DND-41 (cell line): Measurements from ENCODE around the gene KRTAP10-9.

Experiments used
- ATAC-seq: fragments of 200-7000 bp; cut with Tn5 transposase; 3 replicates; pipeline ENCODE4 v1.9.1; 2021; ENCODE audit warnings: low read depth; ENCODE audit not compliant: insufficient read depth
- DNase-seq: peaks from one replicate; pipeline ENCODE4 v3.0.0-alpha.2; 2020
- H2AFZ ChIP-seq: 2 replicates; pipeline ENCODE4 v1.6.0; 2012; ENCODE audit warnings: low read depth, low read length
- H3K27ac ChIP-seq: 2 replicates; pipeline ENCODE4 v1.5.1; 2012; ENCODE audit warnings: low read length, inconsistent platforms
- H3K27me3 ChIP-seq: fragments of 200-600 bp; sonication (generic); 2 replicates; pipeline ENCODE4 v1.6.0; 2012; ENCODE audit warnings: low read length, mild to moderate bottlenecking, inconsistent platforms; ENCODE audit not compliant: insufficient read depth, poor library complexity
- H3K36me3 ChIP-seq: 2 replicates; pipeline ENCODE4 v1.5.1; 2012; ENCODE audit warnings: low read length, inconsistent platforms; ENCODE audit not compliant: insufficient read depth
- H3K4me1 ChIP-seq: 2 replicates; pipeline ENCODE4 v1.5.1; 2012; ENCODE audit warnings: mild to moderate bottlenecking, low read length; ENCODE audit not compliant: insufficient read depth
- H3K4me2 ChIP-seq: 2 replicates; pipeline ENCODE4 v1.6.0; 2012; ENCODE audit warnings: mild to moderate bottlenecking, moderate library complexity, low read length, inconsistent platforms; ENCODE audit not compliant: insufficient read depth
- H3K4me3 ChIP-seq, 2 experiments: fragments of 200-600 bp in 1 of 2; shearing (Covaris generic) in 1 of 2; 2 replicates each; pipeline ENCODE4 v1.5.1; 2012 to 2016; ENCODE audit warnings: inconsistent platforms in 2 of 2, low read length in 2 of 2, mild to moderate bottlenecking in 2 of 2, low read depth in 1 of 2, moderate library complexity in 1 of 2
- H3K79me2 ChIP-seq: 2 replicates; pipeline ENCODE4 v1.6.0; 2012; ENCODE audit warnings: low read length, inconsistent platforms; ENCODE audit not compliant: insufficient read depth
- H3K9ac ChIP-seq: 2 replicates; pipeline ENCODE4 v1.6.0; 2012; ENCODE audit warnings: low read depth, mild to moderate bottlenecking, inconsistent platforms, low read length, moderate library complexity
- H3K9me3 ChIP-seq: 2 replicates; pipeline ENCODE4 v1.5.1; 2012; ENCODE audit warnings: low read length, moderate library complexity, mild to moderate bottlenecking, inconsistent platforms; ENCODE audit not compliant: insufficient read depth, severe bottlenecking
- H4K20me1 ChIP-seq: 2 replicates; pipeline ENCODE4 v1.6.0; 2012; ENCODE audit warnings: low read length; ENCODE audit not compliant: insufficient read depth
- EZH2 ChIP-seq: IDR thresholded peaks from 3 replicates; pipeline ENCODE4 v1.6.1; 2012; ENCODE audit warnings: borderline replicate concordance, low read depth, mild to moderate bottlenecking, moderate library complexity, low read length, inconsistent platforms; ENCODE audit not compliant: severe bottlenecking
- TF ChIP-seq, protein P1 (sequence below): IDR thresholded peaks from 2 replicates; pipeline ENCODE4 v1.5.1; 2012; ENCODE audit warnings: borderline replicate concordance, low read length, moderate library complexity, mild to moderate bottlenecking; ENCODE audit not compliant: poor library complexity, severe bottlenecking; ENCODE audit errors: extremely low read depth

KRTAP10-9 gene

DNA sequence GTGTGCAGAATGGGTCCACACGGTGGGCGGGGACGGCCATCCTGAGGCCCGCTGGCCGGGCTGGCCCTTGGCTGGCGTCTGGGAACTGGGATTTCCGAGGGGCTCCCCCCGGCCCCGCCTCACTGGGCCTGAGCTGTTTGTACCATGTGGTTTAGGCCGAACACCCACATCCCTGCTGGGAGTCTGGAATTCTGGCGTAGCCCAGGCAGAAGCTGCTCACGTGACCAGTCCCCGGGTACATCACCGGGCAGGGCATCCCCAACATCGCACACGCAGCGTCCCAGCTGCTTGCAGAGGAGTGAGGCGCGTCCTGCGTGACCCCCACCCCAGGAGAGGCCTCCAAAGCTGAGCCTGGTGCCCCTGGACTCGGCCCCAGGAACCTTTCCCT is 24.4 kb upstream of the KRTAP10-9 start:
- Histone ChIP-seq H3K4me1 (no peaks in the 10 kb centered on the region), H2AFZ (no peak overlapping the region), H3K9ac (no peak overlapping the region), H3K9me3 (no peaks in the 10 kb centered on the region), H3K36me3 (no peaks in the 10 kb centered on the region), H4K20me1 (no peaks in the 10 kb centered on the region), H3K27me3 (no peaks in the 10 kb centered on the region), H3K4me2 (no peak overlapping the region), H3K79me2 (no peaks in the 10 kb centered on the region), H3K4me3 (no peak overlapping the region), H3K27ac (no peak overlapping the region)
- ATAC-seq (no peak), DNase-seq (no peak)
- no peak for TF ChIP-seq EZH2
- TF ChIP-seq, protein P1, sequence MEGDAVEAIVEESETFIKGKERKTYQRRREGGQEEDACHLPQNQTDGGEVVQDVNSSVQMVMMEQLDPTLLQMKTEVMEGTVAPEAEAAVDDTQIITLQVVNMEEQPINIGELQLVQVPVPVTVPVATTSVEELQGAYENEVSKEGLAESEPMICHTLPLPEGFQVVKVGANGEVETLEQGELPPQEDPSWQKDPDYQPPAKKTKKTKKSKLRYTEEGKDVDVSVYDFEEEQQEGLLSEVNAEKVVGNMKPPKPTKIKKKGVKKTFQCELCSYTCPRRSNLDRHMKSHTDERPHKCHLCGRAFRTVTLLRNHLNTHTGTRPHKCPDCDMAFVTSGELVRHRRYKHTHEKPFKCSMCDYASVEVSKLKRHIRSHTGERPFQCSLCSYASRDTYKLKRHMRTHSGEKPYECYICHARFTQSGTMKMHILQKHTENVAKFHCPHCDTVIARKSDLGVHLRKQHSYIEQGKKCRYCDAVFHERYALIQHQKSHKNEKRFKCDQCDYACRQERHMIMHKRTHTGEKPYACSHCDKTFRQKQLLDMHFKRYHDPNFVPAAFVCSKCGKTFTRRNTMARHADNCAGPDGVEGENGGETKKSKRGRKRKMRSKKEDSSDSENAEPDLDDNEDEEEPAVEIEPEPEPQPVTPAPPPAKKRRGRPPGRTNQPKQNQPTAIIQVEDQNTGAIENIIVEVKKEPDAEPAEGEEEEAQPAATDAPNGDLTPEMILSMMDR = no peak

DNA sequence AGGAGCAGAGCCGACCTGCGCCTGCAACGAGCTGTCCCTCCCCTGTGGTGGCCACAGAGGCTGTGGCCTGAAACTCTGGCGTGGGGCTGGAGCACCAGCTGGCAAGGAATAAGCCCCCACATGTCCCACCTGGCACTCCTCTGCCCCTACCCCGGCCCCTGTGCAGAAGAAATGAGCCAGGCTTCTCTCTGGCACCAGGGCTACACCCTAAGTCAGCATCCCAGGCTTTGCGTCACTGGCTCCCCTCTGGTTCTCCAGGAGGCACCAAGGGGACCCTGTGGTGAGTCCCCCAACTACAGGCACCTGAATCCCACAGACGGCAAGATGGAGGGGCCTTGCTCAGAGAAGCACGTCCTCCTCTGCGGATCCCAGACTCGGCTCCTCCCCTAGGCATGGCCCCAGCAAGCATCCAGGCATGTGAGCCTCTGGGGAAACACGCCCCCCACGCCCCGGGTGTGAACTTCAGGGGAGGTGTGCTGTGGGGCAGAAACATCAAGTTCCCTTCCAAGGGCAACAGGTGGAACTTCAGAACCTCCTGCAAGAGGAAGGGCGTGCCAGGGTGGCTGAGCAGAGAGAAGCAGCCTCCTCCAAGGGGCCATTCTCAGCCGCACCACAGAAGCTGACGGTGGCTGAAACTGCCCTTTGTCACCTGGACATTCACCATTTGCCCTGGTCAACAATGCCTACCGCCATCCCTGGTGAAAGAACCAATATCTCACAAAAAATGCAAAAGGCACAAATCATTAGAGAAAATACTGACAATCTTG is 23.6 kb upstream of the KRTAP10-9 start:
- H3K9me3 ChIP-seq = no peaks in the 10 kb centered on the region
- H3K4me3 ChIP-seq = no peak overlapping the region
- H4K20me1 ChIP-seq = no peaks in the 10 kb centered on the region
- TF ChIP-seq EZH2 = no peak
- TF ChIP-seq, protein P1 = no peak
- H3K4me1 ChIP-seq = no peaks in the 10 kb centered on the region
- no peak overlapping the region for H3K9ac ChIP-seq
- H2AFZ ChIP-seq = no peak overlapping the region
- no peak for DNase-seq
- H3K4me2 ChIP-seq = no peak overlapping the region
- no peaks in the 10 kb centered on the region for H3K27me3 ChIP-seq
- H3K36me3 ChIP-seq = no peaks in the 10 kb centered on the region
- ATAC-seq = no peak
- no peak overlapping the region for H3K27ac ChIP-seq
- H3K79me2 ChIP-seq = no peaks in the 10 kb centered on the region

GRCh38 chr21:44603911-44604310 is 23.0 kb upstream of the KRTAP10-9 start:
- no peaks in the 10 kb centered on the region for H3K36me3 ChIP-seq
- H3K79me2 ChIP-seq = no peaks in the 10 kb centered on the region
- H2AFZ ChIP-seq = no peak overlapping the region
- H3K4me1 ChIP-seq = no peaks in the 10 kb centered on the region
- H3K9ac ChIP-seq = no peak overlapping the region
- ATAC-seq = no peak
- H3K9me3 ChIP-seq = no peaks in the 10 kb centered on the region
- no peak for TF ChIP-seq EZH2
- TF ChIP-seq, protein P1 = no peak
- no peaks in the 10 kb centered on the region for H3K27me3 ChIP-seq
- H3K4me3 ChIP-seq = no peak overlapping the region
- H3K27ac ChIP-seq = no peak overlapping the region
- H3K4me2 ChIP-seq = no peak overlapping the region
- H4K20me1 ChIP-seq = no peaks in the 10 kb centered on the region
- DNase-seq = no peak
